DOHH2 (cell line): Measurements from ENCODE around the gene LIAS.

Experiments
- CTCF ChIP-seq: fragments of 200-600 bp; sonication (generic); IDR thresholded peaks from one replicate; pipeline ENCODE4 v1.5.1; 2014; ENCODE audit warnings: antibody characterized with exemption, mild to moderate bottlenecking, low read depth, low read length; ENCODE audit not compliant: poor library complexity, severe bottlenecking
- EZH2phosphoT487 ChIP-seq: fragments of 200-600 bp; sonication (generic); IDR thresholded peaks from 2 replicates; pipeline ENCODE4 v1.6.1; 2017; ENCODE audit warnings: borderline replicate concordance, mild to moderate bottlenecking, antibody characterized with exemption, low read length, moderate library complexity, mixed read lengths

GRCh38 chr4:39467464-39467863, 8.6 kb downstream of the LIAS start:
- no peak for TF ChIP-seq CTCF
- no peak for TF ChIP-seq EZH2phosphoT487
